Gastrocnemius medialis (tissue), 4 donors: ENCODE results near the gene RASA3. TPM values are rescaled to one million over a fixed set of nuclear protein-coding genes. Genes with fewer than 3 reads are reported as not detected.

ENCODE experiments used
- ATAC-seq, 2 donors: fragments of 150-250 bp; one replicate each; pipeline ENCODE4 v1.9.1; 2016
- DNase-seq, 2 donors: peaks; one replicate each; pipeline ENCODE4 v3.0.0-alpha.2; 2019
- H3K27ac ChIP-seq, 4 donors: fragments of 200-600 bp; sonication (generic); 1 replicate in 1 of 4; 2 replicates in 3 of 4; pipeline ENCODE4 v1.5.1; 2016 to 2018; ENCODE audit warnings: mild to moderate bottlenecking in 2 of 4, moderate library complexity in 1 of 4
- H3K27me3 ChIP-seq, 3 donors: fragments of 200-600 bp; sonication (generic) in 2 of 3; 1 replicate in 1 of 3; 2 replicates in 2 of 3; pipeline versions ENCODE4 v1.5.1 to v1.6.0; 2016 to 2019; ENCODE audit warnings: mild to moderate bottlenecking in 1 of 3, moderate library complexity in 1 of 3
- H3K36me3 ChIP-seq, 2 donors: fragments of 200-600 bp; sonication (generic) in 1 of 2; one replicate each; pipeline ENCODE4 v1.5.1; 2017 to 2018
- H3K4me1 ChIP-seq, 2 donors: fragments of 200-600 bp; sonication (generic) in 1 of 2; one replicate each; pipeline ENCODE4 v1.5.1; 2016 to 2017; ENCODE audit warnings: mild to moderate bottlenecking in 2 of 2
- H3K4me3 ChIP-seq, 4 donors: fragments of 200-600 bp; sonication (generic) in 3 of 4; 1 replicate in 1 of 4; 2 replicates in 3 of 4; pipeline ENCODE4 v1.5.1; 2016 to 2019; ENCODE audit warnings: mild to moderate bottlenecking in 2 of 4
- H3K9me3 ChIP-seq, 3 donors: fragments of 200-600 bp; sonication (generic) in 2 of 3; 1 replicate in 1 of 3; 2 replicates in 2 of 3; pipeline ENCODE4 v1.5.1; 2016 to 2019
- POLR2A ChIP-seq, 2 donors: fragments of 450-650 bp; IDR thresholded peaks; one replicate each; pipeline ENCODE4 v1.6.1; 2017; ENCODE audit warnings: antibody characterized with exemption in 2 of 2, mild to moderate bottlenecking in 2 of 2, moderate library complexity in 2 of 2
- in situ Hi-C, 4 donors: fragments of 200-750 bp; cut with MboI; loops; one replicate each; pipeline versions ENCODE4 v1.15.0 to v1.8.0; 2017; ENCODE audit warnings: low sequenced_read_pairs in 4 of 4
- intact Hi-C: fragments of 100-400 bp; cut with DNase I; formaldehyde crosslinking; loops from one replicate; pipeline ENCODE4 v1.15.1; 2023; ENCODE audit warnings: low total_unique reads
- total RNA-seq, 4 donors: library from RNA; depleted of rRNA; stranded (reverse); fragments of >200 nt; gene quantifications; one replicate each; pipeline versions ENCODE4 v1.1.0 to v1.2.3, GENCODE V29; 2016
- TF ChIP-seq, protein P1 (sequence below), 5 experiments: fragments of 450-650 bp in 3 of 5; fragments of 200-600 bp in 2 of 5; sonication (generic) in 2 of 5; IDR thresholded peaks in 4 of 5; conservative IDR thresholded peaks in 1 of 5; 1 replicate in 4 of 5; 2 replicates in 1 of 5; pipeline ENCODE4 v1.5.1; 2016 to 2019; ENCODE audit warnings: antibody characterized with exemption in 5 of 5, mild to moderate bottlenecking in 3 of 5, moderate library complexity in 3 of 5

Gene RASA3
- total RNA-seq, 4 donors from 2014 or later: 3.4 to 22.2 (median 10.8) TPM

DNA sequence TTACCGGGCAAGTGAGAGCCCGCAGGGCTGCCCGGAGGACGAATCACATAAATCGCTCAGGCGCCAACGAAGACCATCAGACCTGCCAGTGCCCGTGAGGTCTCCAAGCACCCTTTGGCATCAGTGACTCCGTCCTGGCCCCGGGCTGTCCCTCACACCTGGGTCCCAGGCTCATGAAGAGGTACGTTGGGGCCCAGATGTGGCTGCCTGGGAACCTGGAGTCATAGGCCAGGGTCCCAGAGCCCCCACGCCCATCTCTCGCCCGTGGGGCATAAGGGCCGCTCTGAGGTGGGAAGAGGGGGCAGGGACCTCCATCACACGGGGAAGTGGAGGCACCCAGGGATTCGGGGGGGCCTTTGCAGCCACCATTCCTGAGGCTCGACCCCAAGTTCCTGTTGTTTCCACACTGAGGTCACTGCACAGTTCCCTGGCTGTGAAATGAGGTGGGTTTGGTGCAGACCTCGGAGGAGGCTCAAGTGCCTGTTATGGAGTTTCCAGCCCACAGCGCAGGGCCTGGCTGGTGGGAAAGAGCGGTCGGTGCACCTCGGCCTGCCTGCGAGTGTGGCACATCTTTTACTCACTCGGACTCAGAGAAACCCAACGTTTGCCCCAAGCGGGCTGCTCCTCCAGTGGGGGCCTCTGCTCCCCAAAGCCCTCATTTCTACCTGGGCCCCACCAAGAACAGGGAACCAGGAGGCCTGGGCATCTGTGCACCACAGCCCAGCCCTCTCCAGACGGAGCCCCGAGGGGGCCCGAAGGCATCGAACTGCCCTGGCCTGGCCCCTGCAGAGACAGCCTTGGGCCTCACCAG lies 122.6 kb downstream of the RASA3 start:
- Histone ChIP-seq H3K4me1 (no peaks in the 10 kb centered on the region), H3K27ac (no peak overlapping the region), H3K27me3 (no peaks in the 10 kb centered on the region), H3K36me3 (peaks cover 0 to 35% of the 10 kb centered on the region in 2 donors), H3K9me3 (no peaks in the 10 kb centered on the region), H3K4me3 (no peak overlapping the region)
- ATAC-seq (no peak), DNase-seq (peak in 1 of 2 donors; percentile 0)
- intact Hi-C loops: no loop called here
- in situ Hi-C loops: no loop called here
- no peak for TF ChIP-seq POLR2A (IDR thresholded peaks at IDR 0.05)
- TF ChIP-seq, protein P1, sequence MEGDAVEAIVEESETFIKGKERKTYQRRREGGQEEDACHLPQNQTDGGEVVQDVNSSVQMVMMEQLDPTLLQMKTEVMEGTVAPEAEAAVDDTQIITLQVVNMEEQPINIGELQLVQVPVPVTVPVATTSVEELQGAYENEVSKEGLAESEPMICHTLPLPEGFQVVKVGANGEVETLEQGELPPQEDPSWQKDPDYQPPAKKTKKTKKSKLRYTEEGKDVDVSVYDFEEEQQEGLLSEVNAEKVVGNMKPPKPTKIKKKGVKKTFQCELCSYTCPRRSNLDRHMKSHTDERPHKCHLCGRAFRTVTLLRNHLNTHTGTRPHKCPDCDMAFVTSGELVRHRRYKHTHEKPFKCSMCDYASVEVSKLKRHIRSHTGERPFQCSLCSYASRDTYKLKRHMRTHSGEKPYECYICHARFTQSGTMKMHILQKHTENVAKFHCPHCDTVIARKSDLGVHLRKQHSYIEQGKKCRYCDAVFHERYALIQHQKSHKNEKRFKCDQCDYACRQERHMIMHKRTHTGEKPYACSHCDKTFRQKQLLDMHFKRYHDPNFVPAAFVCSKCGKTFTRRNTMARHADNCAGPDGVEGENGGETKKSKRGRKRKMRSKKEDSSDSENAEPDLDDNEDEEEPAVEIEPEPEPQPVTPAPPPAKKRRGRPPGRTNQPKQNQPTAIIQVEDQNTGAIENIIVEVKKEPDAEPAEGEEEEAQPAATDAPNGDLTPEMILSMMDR (IDR thresholded peaks at IDR 0.05 in 4 of 5, conservative IDR thresholded peaks at IDR 0.05 in 1 of 5): no peak

DNA sequence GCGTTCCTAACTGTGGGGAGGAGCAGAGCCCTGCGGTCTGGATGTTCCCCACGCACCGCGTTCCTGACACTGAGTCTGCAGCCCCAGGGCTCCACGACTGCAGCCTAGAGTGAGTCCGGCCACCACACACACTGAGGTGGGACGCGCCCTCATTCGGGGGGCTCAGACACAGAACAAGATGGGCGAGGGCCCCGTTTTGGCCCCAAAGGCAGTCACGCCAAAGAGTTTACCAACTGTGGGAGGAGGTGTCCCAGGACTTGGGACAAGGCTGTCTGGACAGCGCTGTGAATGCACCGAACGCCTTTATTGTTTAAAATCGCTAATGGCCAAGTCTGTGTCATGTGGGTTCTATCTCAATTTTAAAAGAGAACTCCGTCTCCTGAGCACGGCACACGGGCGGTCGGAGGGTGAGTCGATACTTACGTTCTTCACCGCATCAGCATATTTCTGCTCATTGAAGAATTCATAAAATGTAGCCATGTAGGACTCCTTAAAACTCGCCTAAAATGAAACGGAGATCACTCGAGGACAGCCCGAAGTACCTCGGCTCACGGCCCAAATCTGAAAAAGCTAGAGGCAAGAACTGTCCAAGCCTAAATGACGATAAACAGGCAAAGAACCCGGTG lies 123.3 kb downstream of the RASA3 start:
- DNase-seq (no peak), ATAC-seq (no peak)
- Histone ChIP-seq H3K36me3 (peaks cover 0 to 28% of the 10 kb centered on the region in 2 donors), H3K27me3 (no peaks in the 10 kb centered on the region), H3K27ac (no peak overlapping the region), H3K9me3 (no peaks in the 10 kb centered on the region), H3K4me1 (no peaks in the 10 kb centered on the region), H3K4me3 (no peak overlapping the region)
- intact Hi-C loops: no loop called here
- TF ChIP-seq, protein P1 (IDR thresholded peaks at IDR 0.05 in 4 of 5, conservative IDR thresholded peaks at IDR 0.05 in 1 of 5): no peak
- no peak for TF ChIP-seq POLR2A (IDR thresholded peaks at IDR 0.05)
- in situ Hi-C loops: no loop called here

DNA sequence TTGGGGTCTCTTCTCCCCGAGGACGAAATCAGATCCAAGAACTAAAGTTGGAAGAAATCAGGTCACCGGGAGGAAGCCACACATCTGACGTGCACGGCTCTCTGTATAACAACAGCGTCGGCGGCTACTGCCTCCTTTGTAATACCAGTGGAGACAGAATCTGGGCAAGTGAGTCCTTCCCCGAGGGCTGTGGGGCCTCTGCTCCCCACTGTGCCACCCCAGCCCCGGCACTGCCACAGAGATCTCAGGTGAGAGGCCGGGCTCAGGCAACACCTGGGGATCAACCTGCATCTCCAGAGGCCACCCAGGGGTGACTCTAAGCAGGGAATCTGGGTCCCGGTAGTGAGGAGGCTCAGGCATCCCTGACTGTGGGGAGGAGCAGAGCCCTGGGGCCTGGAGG lies 124.9 kb downstream of the RASA3 start:
- Histone ChIP-seq H3K36me3 (peaks cover 0 to 25% of the 10 kb centered on the region in 2 donors), H3K9me3 (no peaks in the 10 kb centered on the region), H3K4me1 (no peaks in the 10 kb centered on the region), H3K27me3 (no peaks in the 10 kb centered on the region), H3K4me3 (no peak overlapping the region), H3K27ac (no peak overlapping the region)
- ATAC-seq (no peak), DNase-seq (peak in 1 of 2 donors; percentile 0)
- TF ChIP-seq, protein P1 (IDR thresholded peaks at IDR 0.05 in 4 of 5, conservative IDR thresholded peaks at IDR 0.05 in 1 of 5): no peak
- TF ChIP-seq POLR2A (IDR thresholded peaks at IDR 0.05): no peak
- in situ Hi-C loops (no loop called here), intact Hi-C loops (no loop called here)

DNA sequence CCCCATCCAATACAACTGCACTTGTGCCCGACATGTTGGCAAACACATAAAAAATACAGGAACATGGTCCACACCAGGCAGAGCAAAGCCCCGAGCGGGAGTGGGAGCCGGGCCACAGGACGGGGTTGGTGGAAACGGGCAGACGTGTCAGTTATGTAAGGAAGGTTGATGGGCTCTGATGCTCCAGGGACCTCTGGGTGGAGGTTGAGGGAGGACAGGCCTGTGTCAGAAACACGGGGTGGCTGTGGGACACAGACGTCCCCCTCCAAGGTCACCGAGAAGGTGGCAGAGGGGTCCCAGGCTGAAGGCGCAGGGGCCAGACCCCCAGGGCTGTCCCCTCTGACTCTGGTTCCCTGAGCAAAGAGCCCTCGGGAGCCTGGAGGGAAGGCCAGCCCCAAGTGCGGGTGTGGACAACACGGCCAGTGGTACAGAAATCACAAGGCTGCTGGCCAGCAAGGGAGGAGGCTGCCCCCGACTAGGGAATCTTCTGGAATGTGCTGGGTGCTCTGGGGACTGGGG lies 127.2 kb downstream of the RASA3 start:
- Histone ChIP-seq H3K4me1 (no peaks in the 10 kb centered on the region), H3K27ac (no peak overlapping the region), H3K27me3 (no peaks in the 10 kb centered on the region), H3K4me3 (no peak overlapping the region), H3K36me3 (peaks cover 0 to 15% of the 10 kb centered on the region in 2 donors), H3K9me3 (no peaks in the 10 kb centered on the region)
- ATAC-seq (no peak), DNase-seq (peak in 1 of 2 donors; percentile 6)
- intact Hi-C loops: no loop called here
- in situ Hi-C loops: no loop called here
- no peak for TF ChIP-seq POLR2A (IDR thresholded peaks at IDR 0.05)
- TF ChIP-seq, protein P1 (IDR thresholded peaks at IDR 0.05 in 4 of 5, conservative IDR thresholded peaks at IDR 0.05 in 1 of 5): no peak
